Measurements from ENCODE around the gene PTPN11. TPM values are rescaled to one million over a fixed set of nuclear protein-coding genes. Genes with fewer than 3 reads are reported as not detected.

The PTPN11 gene
- total RNA-seq, 1 donor from 2014 or later, result 77.3 TPM

DNA sequence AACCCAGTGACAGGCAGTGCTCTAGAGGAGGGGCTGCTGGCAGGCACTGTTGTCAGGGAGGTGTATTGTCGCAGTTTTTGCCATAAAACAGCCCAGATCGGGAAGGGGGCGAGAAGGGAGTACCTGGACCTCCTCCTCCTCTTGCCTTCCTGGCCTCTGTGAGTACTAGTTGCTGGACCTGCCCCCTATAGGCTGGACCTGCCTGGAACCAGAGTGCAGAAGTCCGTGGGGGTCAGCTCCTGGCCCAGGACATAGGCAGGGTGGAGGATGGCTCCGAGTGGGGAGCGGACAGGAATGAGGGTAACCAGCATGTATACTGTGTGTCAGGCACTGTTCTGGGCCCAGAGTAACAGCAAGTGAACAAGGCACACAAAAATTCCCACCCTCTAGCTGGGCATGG is 116.3 kb downstream of the PTPN11 start:
- no peak for DNase-seq (ENCODE audit: low spot score, unreplicated experiment)
- Mint-ChIP-seq H3K9me3 (ENCODE audit: low read depth) (no peaks in the 10 kb centered on the region), H3K27ac (no peak overlapping the region), H3K36me3 (ENCODE audit: insufficient read depth) (no peaks in the 10 kb centered on the region), H3K4me1 (ENCODE audit: low read depth) (no peaks in the 10 kb centered on the region), H3K4me3 (ENCODE audit: low read depth) (no peak overlapping the region), H3K27me3 (peaks cover 11% of the 10 kb centered on the region)
- TF ChIP-seq, protein P1, sequence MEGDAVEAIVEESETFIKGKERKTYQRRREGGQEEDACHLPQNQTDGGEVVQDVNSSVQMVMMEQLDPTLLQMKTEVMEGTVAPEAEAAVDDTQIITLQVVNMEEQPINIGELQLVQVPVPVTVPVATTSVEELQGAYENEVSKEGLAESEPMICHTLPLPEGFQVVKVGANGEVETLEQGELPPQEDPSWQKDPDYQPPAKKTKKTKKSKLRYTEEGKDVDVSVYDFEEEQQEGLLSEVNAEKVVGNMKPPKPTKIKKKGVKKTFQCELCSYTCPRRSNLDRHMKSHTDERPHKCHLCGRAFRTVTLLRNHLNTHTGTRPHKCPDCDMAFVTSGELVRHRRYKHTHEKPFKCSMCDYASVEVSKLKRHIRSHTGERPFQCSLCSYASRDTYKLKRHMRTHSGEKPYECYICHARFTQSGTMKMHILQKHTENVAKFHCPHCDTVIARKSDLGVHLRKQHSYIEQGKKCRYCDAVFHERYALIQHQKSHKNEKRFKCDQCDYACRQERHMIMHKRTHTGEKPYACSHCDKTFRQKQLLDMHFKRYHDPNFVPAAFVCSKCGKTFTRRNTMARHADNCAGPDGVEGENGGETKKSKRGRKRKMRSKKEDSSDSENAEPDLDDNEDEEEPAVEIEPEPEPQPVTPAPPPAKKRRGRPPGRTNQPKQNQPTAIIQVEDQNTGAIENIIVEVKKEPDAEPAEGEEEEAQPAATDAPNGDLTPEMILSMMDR (IDR thresholded peaks at IDR 0.05; ENCODE audit: unreplicated experiment), result no peak

DNA sequence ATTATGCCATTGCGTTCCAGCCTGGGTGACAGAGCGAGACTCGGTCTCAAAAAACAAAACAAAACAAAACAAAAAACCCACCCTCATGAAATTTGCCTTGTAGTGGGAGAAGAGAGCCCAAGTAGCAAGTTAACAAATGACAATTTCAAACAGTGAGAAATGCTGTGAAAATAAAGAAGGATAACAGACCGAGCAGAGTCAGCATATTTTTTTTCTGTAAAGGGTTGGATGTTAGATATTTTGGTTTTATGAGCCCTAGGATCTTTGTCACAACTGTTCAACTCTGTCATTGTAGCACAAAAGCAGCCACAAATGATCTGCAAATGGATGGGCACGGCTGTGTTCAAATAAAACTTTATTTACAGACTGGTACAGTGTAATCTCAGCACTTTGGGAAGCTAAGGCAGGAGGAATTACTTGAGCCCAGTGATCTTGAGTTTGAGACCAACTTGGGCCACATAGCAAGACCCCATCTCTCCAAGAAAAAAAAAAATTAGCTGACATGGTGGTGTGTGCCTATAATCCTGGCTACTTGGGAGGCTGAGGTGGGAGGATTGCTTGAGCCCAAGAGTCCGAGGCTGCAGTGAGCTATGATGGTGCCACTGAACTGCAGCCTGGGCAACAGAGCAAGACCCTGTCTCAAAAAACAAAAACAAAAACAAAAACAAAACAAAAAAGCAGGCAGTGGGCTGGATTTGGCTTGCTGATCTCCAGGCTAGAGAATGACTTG is 117.1 kb downstream of the PTPN11 start:
- no peak overlapping the region for H3K27ac Mint-ChIP-seq
- no peak overlapping the region for H3K4me3 Mint-ChIP-seq (ENCODE audit: low read depth)
- H3K27me3 Mint-ChIP-seq, result peaks cover 11% of the 10 kb centered on the region
- TF ChIP-seq, protein P1 (IDR thresholded peaks at IDR 0.05; ENCODE audit: unreplicated experiment), result no peak
- no peaks in the 10 kb centered on the region for H3K36me3 Mint-ChIP-seq (ENCODE audit: insufficient read depth)
- DNase-seq (ENCODE audit: low spot score, unreplicated experiment), result no peak
- H3K9me3 Mint-ChIP-seq (ENCODE audit: low read depth), result no peaks in the 10 kb centered on the region
- H3K4me1 Mint-ChIP-seq (ENCODE audit: low read depth), result no peaks in the 10 kb centered on the region

DNA sequence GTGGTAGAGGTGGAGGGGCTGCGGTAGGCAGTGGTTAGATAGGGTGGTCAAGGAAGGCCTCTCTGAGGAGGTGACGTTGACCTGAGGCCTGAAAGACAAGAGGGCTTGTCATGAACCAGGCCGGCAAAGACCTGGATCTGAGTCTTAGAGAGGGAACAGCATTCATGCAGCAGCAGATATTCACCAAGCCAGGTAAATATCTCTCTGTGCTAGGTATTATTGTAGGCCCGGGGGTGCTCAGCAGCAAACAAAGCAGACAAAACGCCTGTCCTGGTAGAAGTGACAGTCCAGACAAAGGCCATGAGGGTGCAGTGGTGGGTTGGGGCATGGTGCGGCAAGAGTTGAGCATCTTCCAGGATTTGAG is 117.6 kb downstream of the PTPN11 start:
- no peak for DNase-seq (ENCODE audit: low spot score, unreplicated experiment)
- Mint-ChIP-seq H3K4me3 (ENCODE audit: low read depth) (no peak overlapping the region), H3K9me3 (ENCODE audit: low read depth) (no peaks in the 10 kb centered on the region), H3K4me1 (ENCODE audit: low read depth) (no peaks in the 10 kb centered on the region), H3K27me3 (peaks cover 11% of the 10 kb centered on the region), H3K36me3 (ENCODE audit: insufficient read depth) (no peaks in the 10 kb centered on the region), H3K27ac (no peak overlapping the region)
- TF ChIP-seq, protein P1 (IDR thresholded peaks at IDR 0.05; ENCODE audit: unreplicated experiment), result no peak

DNA sequence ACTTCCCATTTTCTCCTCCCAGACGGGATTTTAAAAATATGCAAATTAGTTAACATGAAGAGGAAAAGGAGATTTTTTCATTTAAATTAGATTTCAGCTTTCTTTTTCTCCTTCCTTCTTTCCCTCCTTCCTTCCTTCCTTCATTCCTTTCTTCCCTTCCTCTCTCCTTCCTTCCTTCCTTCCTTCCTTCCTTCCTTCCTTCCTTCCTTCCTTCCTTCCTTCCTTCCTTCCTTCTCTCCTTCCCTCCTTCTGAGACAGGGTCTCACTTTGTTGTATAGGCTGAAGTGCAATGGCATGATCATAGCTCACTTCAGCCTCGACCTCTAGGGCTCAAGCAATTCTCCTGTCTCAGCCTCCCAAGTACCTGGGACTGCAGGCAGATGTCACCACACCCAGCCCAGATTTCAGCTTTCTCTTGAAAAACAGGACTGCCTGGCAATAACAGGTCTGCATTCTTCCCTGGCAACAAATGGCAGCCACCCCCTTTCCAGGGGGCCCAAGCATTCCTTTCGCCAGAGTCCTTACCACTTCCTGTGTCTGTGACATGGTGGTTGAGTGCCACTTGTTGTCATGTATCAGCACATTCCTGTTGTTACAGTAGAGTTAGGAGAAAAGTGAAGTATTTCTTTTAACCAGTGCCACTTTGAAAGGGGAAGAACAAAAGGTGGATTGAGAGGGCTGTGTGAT is 119.1 kb downstream of the PTPN11 start:
- Mint-ChIP-seq H3K27me3 (peaks cover 11% of the 10 kb centered on the region), H3K9me3 (ENCODE audit: low read depth) (no peaks in the 10 kb centered on the region), H3K27ac (peak overlapping the region; percentile 12), H3K4me3 (ENCODE audit: low read depth) (no peak overlapping the region), H3K4me1 (ENCODE audit: low read depth) (no peaks in the 10 kb centered on the region), H3K36me3 (ENCODE audit: insufficient read depth) (no peaks in the 10 kb centered on the region)
- DNase-seq (ENCODE audit: low spot score, unreplicated experiment), result no peak
- TF ChIP-seq, protein P1 (IDR thresholded peaks at IDR 0.05; ENCODE audit: unreplicated experiment), result no peak

DNA sequence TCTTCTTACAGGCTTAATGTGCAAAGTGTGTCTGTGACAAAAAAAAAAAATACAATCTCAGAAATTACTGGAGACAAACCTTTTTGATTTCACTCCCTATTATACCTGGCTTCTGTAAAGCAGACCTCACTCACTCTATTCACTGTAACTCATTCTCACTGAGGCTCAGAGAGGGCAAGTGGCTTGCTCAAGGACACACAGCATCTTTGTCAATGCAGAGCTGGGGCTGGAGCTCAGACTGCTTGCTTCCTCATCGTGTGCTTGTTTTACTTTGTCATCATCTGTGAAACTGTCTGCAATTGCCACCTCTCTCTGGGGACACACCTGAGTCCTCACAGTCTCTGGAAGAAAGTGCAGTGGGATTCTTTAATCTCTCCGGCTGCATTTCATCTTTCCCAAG is 120.0 kb downstream of the PTPN11 start:
- Mint-ChIP-seq H3K27ac (no peak overlapping the region), H3K36me3 (ENCODE audit: insufficient read depth) (no peaks in the 10 kb centered on the region), H3K27me3 (peaks cover 11% of the 10 kb centered on the region), H3K9me3 (ENCODE audit: low read depth) (no peaks in the 10 kb centered on the region), H3K4me3 (ENCODE audit: low read depth) (no peak overlapping the region), H3K4me1 (ENCODE audit: low read depth) (no peaks in the 10 kb centered on the region)
- TF ChIP-seq, protein P1 (IDR thresholded peaks at IDR 0.05; ENCODE audit: unreplicated experiment), result no peak
- no peak for DNase-seq (ENCODE audit: low spot score, unreplicated experiment)
